ELR (cell line): ENCODE measurements around the gene ABLIM3.

Experiments
- DNase-seq: peaks from one replicate; pipeline ENCODE4 v3.0.0-alpha.2; 2015; ENCODE audit warnings: low read depth

Gene ABLIM3

GRCh38 chr5:149133795-149134777 is 7.2 kb upstream of the ABLIM3 start:
- peak; percentile 98 for DNase-seq

GRCh38 chr5:149134778-149135500 is 6.4 kb upstream of the ABLIM3 start:
- DNase-seq = peak; percentile 75

GRCh38 chr5:149135536-149136201 is 5.6 kb upstream of the ABLIM3 start:
- DNase-seq = peak; percentile 94

GRCh38 chr5:149138182-149138923 is 2.9 kb upstream of the ABLIM3 start:
- no peak for DNase-seq

- peak; percentile 58 for DNase-seq
These were observed 893 bp upstream of the ABLIM3 start for GRCh38 chr5:149140197-149141002.

- DNase-seq = peak; percentile 67
These were observed 911 bp downstream of the ABLIM3 start for GRCh38 chr5:149141957-149142851.

GRCh38 chr5:149143470-149143869 is 2.2 kb downstream of the ABLIM3 start:
- peak; percentile 83 for DNase-seq

GRCh38 chr5:149144637-149145036 is 3.3 kb downstream of the ABLIM3 start:
- DNase-seq = no peak

GRCh38 chr5:149145138-149145537 is 3.8 kb downstream of the ABLIM3 start:
- DNase-seq = no peak

- no peak for DNase-seq
These were observed 6.4 kb downstream of the ABLIM3 start for GRCh38 chr5:149147676-149148075.

GRCh38 chr5:149149942-149150341 is 8.6 kb downstream of the ABLIM3 start:
- no peak for DNase-seq

- no peak for DNase-seq
These were observed 9.2 kb downstream of the ABLIM3 start for GRCh38 chr5:149150457-149150856.

- peak; percentile 70 for DNase-seq
These were observed 10.4 kb downstream of the ABLIM3 start for GRCh38 chr5:149151717-149152116.

GRCh38 chr5:149152317-149152746 is 11.0 kb downstream of the ABLIM3 start:
- DNase-seq = peak; percentile 80

GRCh38 chr5:149153193-149153750 is 12.0 kb downstream of the ABLIM3 start:
- DNase-seq = no peak

GRCh38 chr5:149153751-149154610 is 12.7 kb downstream of the ABLIM3 start:
- no peak for DNase-seq

- DNase-seq = no peak
These were observed 13.4 kb downstream of the ABLIM3 start for GRCh38 chr5:149154650-149155049.

- DNase-seq = peak; percentile 65
These were observed 15.3 kb downstream of the ABLIM3 start for GRCh38 chr5:149156435-149157083.
